ENCODE data around the gene RUVBL1.
A peak's percentile ranks its signal among the peaks of the same experiment; 100 is the strongest.
"Not testable (repeated sequence)": the region's sequence is repeated elsewhere in the genome, so short reads cannot be mapped to it uniquely, and the experiment has no call there.

RUVBL1 gene

DNA sequence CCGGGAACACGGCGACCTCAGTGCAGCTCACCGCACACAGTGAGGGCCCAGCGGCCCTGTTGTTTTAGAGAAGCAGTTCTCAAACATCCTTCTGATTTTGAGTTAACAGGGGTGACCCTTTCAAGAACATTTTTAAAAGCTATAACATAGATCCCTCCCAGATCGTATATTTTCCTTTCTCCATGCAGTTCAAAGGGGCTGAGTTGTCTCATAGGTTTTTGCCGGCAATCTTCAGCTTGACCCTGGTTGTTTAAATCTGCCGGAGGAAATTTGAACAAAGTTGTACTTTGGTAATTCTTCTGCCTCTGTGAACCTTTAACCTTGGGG lies 44.0 kb upstream of the RUVBL1 start:
- TF ChIP-seq, protein P1, sequence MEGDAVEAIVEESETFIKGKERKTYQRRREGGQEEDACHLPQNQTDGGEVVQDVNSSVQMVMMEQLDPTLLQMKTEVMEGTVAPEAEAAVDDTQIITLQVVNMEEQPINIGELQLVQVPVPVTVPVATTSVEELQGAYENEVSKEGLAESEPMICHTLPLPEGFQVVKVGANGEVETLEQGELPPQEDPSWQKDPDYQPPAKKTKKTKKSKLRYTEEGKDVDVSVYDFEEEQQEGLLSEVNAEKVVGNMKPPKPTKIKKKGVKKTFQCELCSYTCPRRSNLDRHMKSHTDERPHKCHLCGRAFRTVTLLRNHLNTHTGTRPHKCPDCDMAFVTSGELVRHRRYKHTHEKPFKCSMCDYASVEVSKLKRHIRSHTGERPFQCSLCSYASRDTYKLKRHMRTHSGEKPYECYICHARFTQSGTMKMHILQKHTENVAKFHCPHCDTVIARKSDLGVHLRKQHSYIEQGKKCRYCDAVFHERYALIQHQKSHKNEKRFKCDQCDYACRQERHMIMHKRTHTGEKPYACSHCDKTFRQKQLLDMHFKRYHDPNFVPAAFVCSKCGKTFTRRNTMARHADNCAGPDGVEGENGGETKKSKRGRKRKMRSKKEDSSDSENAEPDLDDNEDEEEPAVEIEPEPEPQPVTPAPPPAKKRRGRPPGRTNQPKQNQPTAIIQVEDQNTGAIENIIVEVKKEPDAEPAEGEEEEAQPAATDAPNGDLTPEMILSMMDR (IDR thresholded peaks at IDR 0.05) = no peak
- no peaks in the 10 kb centered on the region for H3K36me3 ChIP-seq
- no peaks in the 10 kb centered on the region for H3K9me3 ChIP-seq
- H3K27ac ChIP-seq = no peak overlapping the region
- no peak overlapping the region for H3K4me3 ChIP-seq (ENCODE audit: low read depth in 1 of 2, low read length in 1 of 2)
- no peaks in the 10 kb centered on the region for H3K27me3 ChIP-seq
- H3K4me1 ChIP-seq (ENCODE audit: control insufficient read depth in 1 of 2, insufficient read depth in 1 of 2, low read depth in 1 of 2, low read length in 1 of 2) = peaks cover 19 to 21% of the 10 kb centered on the region in 2 experiments

DNA sequence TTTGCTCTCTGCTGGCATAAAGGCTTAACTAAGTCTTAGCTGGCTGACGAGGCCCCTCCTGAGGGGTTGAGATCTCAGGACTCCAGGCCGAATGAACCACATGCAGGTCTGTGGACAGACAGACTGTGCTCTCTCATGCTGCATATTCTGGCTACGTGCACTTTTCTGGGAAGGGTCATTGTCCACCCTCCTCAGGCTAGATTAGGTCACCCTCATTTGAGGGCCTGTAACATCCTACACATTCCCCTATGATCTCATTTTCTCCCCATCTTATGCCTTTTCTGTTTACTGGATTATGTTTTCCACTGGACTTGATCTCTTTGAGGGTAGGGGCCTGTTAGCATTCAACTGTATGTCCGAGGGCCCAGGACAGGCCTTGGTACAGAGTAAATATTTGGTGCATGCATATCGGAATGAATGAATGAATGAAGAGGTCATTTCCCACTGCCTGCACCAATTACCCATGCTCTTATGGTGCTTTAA lies 43.4 kb upstream of the RUVBL1 start:
- no peak overlapping the region for H3K27ac ChIP-seq
- no peaks in the 10 kb centered on the region for H3K36me3 ChIP-seq
- TF ChIP-seq, protein P1 (IDR thresholded peaks at IDR 0.05) = no peak
- no peak overlapping the region for H3K4me3 ChIP-seq (ENCODE audit: low read depth in 1 of 2, low read length in 1 of 2)
- H3K27me3 ChIP-seq = no peaks in the 10 kb centered on the region
- peaks cover 19 to 21% of the 10 kb centered on the region in 2 experiments for H3K4me1 ChIP-seq (ENCODE audit: control insufficient read depth in 1 of 2, insufficient read depth in 1 of 2, low read depth in 1 of 2, low read length in 1 of 2)
- H3K9me3 ChIP-seq = no peaks in the 10 kb centered on the region

DNA sequence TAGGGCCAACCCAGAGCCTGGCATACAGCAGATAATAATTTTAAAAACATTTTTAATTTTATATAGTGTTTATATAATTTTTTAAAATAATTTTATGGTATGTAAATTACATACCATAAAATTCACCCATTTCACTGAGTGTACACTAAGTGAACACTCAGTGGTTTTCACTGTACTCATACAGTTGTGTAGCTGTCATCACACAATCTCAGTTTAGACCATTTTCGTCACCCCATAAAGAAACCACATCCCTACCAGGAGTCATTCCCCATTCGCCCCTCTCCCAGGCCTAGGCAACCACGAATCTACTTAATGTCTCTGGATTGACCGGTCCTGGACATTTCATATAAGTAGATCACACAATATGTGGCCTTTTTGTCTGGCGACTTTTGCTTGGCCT lies 39.8 kb upstream of the RUVBL1 start:
- TF ChIP-seq, protein P1 (IDR thresholded peaks at IDR 0.05) = no peak
- Histone ChIP-seq H3K36me3 (no peaks in the 10 kb centered on the region), H3K27ac (no peak overlapping the region), H3K4me3 (ENCODE audit: low read depth in 1 of 2, low read length in 1 of 2) (no peak overlapping the region), H3K27me3 (no peaks in the 10 kb centered on the region), H3K4me1 (ENCODE audit: control insufficient read depth in 1 of 2, insufficient read depth in 1 of 2, low read depth in 1 of 2, low read length in 1 of 2) (peaks cover 6 to 11% of the 10 kb centered on the region in 2 experiments), H3K9me3 (no peaks in the 10 kb centered on the region)

DNA sequence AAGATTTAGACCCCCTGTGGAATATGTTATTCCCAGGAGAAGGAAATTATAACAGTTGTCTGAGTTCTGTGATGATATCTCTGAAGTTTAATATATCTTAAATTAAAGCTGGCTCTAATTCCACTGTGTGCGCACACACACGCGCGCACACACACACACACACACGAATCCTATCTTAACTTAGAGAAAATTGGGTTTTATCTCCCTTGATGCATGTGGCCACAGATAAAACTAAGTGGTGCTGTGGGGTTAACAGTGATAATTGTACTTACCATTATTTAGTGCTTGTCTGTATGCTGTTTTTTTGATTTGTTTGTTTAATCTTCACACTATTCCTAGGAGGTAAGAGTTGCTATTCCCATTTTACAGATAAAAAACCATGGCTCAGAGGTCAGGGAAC lies 37.0 kb upstream of the RUVBL1 start:
- TF ChIP-seq, protein P1 (IDR thresholded peaks at IDR 0.05) = no peak
- no peaks in the 10 kb centered on the region for H3K36me3 ChIP-seq
- H3K4me1 ChIP-seq (ENCODE audit: control insufficient read depth in 1 of 2, insufficient read depth in 1 of 2, low read depth in 1 of 2, low read length in 1 of 2) = no peaks in the 10 kb centered on the region
- no peak overlapping the region for H3K27ac ChIP-seq
- no peak overlapping the region for H3K4me3 ChIP-seq (ENCODE audit: low read depth in 1 of 2, low read length in 1 of 2)
- no peaks in the 10 kb centered on the region for H3K27me3 ChIP-seq
- no peaks in the 10 kb centered on the region for H3K9me3 ChIP-seq

DNA sequence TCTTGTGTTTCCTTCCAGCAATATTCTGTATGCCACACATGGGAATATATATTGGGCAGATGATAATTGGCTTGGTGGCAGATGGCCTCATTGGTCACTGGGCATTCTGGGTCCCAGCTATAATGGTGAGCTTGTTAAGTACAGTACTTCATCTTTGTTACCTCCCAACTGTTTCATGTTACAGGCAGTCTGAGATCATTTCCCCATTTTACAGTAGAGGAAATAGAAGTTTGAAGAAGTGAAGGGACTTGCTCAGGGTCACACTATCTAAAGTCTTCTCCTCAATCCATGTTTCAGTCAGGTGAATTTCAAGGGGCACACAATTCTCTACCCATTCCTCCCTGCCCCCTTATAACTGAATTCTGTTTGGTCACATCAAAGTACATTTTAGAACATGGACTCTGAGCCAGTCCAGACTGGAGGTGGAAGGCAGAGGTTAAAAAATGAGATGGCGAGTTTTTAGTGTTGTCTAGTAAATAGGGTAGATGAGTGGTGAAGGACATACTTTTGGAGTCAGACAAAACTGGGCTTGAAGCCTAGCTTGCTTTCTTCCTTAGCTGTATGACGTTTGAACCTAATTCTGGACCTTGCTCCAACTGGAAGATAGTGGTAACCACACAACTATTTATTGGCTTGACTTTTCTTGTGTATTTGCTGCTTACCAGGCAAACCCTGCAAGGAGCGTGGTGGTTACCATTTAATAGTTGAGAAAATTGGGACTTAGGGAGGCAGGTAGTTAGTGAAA lies 32.2 kb upstream of the RUVBL1 start:
- H3K36me3 ChIP-seq = no peaks in the 10 kb centered on the region
- peaks cover 9 to 15% of the 10 kb centered on the region in 2 experiments for H3K4me1 ChIP-seq (ENCODE audit: control insufficient read depth in 1 of 2, insufficient read depth in 1 of 2, low read depth in 1 of 2, low read length in 1 of 2)
- TF ChIP-seq, protein P1 (IDR thresholded peaks at IDR 0.05) = no peak
- H3K27me3 ChIP-seq = peaks cover 11% of the 10 kb centered on the region
- H3K4me3 ChIP-seq (ENCODE audit: low read depth in 1 of 2, low read length in 1 of 2) = no peak overlapping the region
- no peak overlapping the region for H3K27ac ChIP-seq
- H3K9me3 ChIP-seq = no peaks in the 10 kb centered on the region

DNA sequence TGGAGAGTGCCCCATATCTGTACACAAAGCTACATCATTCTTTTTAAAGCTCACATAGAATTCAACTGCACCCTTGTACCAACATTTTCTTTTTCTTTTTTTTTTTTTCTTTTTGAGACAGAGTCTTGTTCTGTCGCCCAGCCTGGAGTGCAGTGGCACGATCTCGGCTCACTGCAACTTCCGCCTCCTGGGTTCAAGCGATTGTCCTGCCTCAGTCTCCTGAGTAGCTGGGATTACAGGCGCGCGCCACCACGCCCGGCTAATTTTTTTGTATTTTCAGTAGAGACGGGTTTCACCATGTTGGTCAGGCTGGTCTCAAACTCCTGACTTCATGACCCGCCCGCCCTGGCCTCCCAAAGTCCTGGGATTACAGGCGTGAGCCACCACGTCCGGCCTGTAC lies 30.7 kb upstream of the RUVBL1 start:
- Histone ChIP-seq H3K4me1 (ENCODE audit: control insufficient read depth in 1 of 2, insufficient read depth in 1 of 2, low read depth in 1 of 2, low read length in 1 of 2) (peaks cover 9 to 15% of the 10 kb centered on the region in 2 experiments), H3K4me3 (ENCODE audit: low read depth in 1 of 2, low read length in 1 of 2) (peak overlapping the region in 1 of 2 experiments; percentile 71), H3K27me3 (peaks cover 19% of the 10 kb centered on the region)
- H3K36me3 ChIP-seq, H3K9me3 ChIP-seq, H3K27ac ChIP-seq: not testable (repeated sequence)
